HUES6 (cell line): Measurements from ENCODE around the gene SMARCB1.

Experiments used
- H3K27ac ChIP-seq: 2 replicates; pipeline ENCODE4 v1.7.0; 2013; ENCODE audit warnings: low read depth, mild to moderate bottlenecking, low read length, inconsistent platforms
- H3K27me3 ChIP-seq: 2 replicates; pipeline ENCODE4 v1.6.1; 2013; ENCODE audit warnings: low read length; ENCODE audit not compliant: control insufficient read depth, insufficient read depth
- H3K36me3 ChIP-seq: 2 replicates; pipeline ENCODE4 v1.6.1; 2013; ENCODE audit warnings: low read length; ENCODE audit not compliant: control insufficient read depth, insufficient read depth
- H3K4me1 ChIP-seq: 2 replicates; pipeline ENCODE4 v1.6.1; 2013; ENCODE audit warnings: low read length; ENCODE audit not compliant: control insufficient read depth, insufficient read depth
- H3K4me3 ChIP-seq: 2 replicates; pipeline ENCODE4 v1.5.1; 2013; ENCODE audit warnings: low read depth, low read length
- H3K9ac ChIP-seq: one replicate; pipeline ENCODE4 v1.6.1; 2013; ENCODE audit warnings: mild to moderate bottlenecking, low read length
- H3K9me3 ChIP-seq: 2 replicates; pipeline ENCODE4 v1.6.1; 2013; ENCODE audit warnings: low read depth, low read length; ENCODE audit not compliant: control insufficient read depth, insufficient read depth

SMARCB1 gene

GRCh38 chr22:23841292-23841691 lies 54.5 kb downstream of the SMARCB1 start:
- Histone ChIP-seq H3K27ac (no peak overlapping the region), H3K27me3 (peaks cover 12% of the 10 kb centered on the region; the same call in 1 of the 2 replicates), H3K4me3 (no peak overlapping the region), H3K9me3 (no peaks in the 10 kb centered on the region), H3K4me1 (peaks cover 27% of the 10 kb centered on the region), H3K9ac (no peak overlapping the region), H3K36me3 (peaks cover 2% of the 10 kb centered on the region)

- H3K27ac ChIP-seq, result no peak overlapping the region
- no peak overlapping the region for H3K9ac ChIP-seq
- peaks cover 12% of the 10 kb centered on the region; the same call in 1 of the 2 replicates for H3K27me3 ChIP-seq
- H3K9me3 ChIP-seq, result no peaks in the 10 kb centered on the region
- H3K36me3 ChIP-seq, result no peaks in the 10 kb centered on the region
- no peak overlapping the region for H3K4me3 ChIP-seq
- H3K4me1 ChIP-seq, result peaks cover 33% of the 10 kb centered on the region
Measured at GRCh38 chr22:23841736-23842445, 55.1 kb downstream of the SMARCB1 start.

- Histone ChIP-seq H3K9me3 (no peaks in the 10 kb centered on the region), H3K27me3 (peaks cover 12% of the 10 kb centered on the region; the same call in 1 of the 2 replicates), H3K4me1 (peaks cover 32% of the 10 kb centered on the region), H3K4me3 (no peak overlapping the region), H3K27ac (no peak overlapping the region), H3K9ac (no peak overlapping the region), H3K36me3 (no peaks in the 10 kb centered on the region)
Measured at GRCh38 chr22:23842599-23842998, 55.8 kb downstream of the SMARCB1 start.

GRCh38 chr22:23844739-23845202 lies 58.0 kb downstream of the SMARCB1 start:
- Histone ChIP-seq H3K9me3 (no peaks in the 10 kb centered on the region), H3K27me3 (peaks cover 12% of the 10 kb centered on the region; the same call in 1 of the 2 replicates), H3K9ac (no peak overlapping the region), H3K36me3 (no peaks in the 10 kb centered on the region), H3K4me3 (no peak overlapping the region), H3K4me1 (peaks cover 42% of the 10 kb centered on the region), H3K27ac (no peak overlapping the region)

- Histone ChIP-seq H3K36me3 (no peaks in the 10 kb centered on the region), H3K4me1 (peaks cover 42% of the 10 kb centered on the region), H3K4me3 (no peak overlapping the region), H3K27ac (no peak overlapping the region), H3K9ac (no peak overlapping the region), H3K9me3 (no peaks in the 10 kb centered on the region), H3K27me3 (peaks cover 9% of the 10 kb centered on the region; the same call in 1 of the 2 replicates)
Measured at GRCh38 chr22:23845265-23846080, 58.7 kb downstream of the SMARCB1 start.

- Histone ChIP-seq H3K27me3 (peaks cover 8% of the 10 kb centered on the region; the same call in 1 of the 2 replicates), H3K27ac (no peak overlapping the region), H3K4me3 (no peak overlapping the region), H3K9me3 (no peaks in the 10 kb centered on the region), H3K4me1 (peaks cover 42% of the 10 kb centered on the region), H3K9ac (no peak overlapping the region), H3K36me3 (no peaks in the 10 kb centered on the region)
Measured at GRCh38 chr22:23846081-23846469, 59.3 kb downstream of the SMARCB1 start.

DNA sequence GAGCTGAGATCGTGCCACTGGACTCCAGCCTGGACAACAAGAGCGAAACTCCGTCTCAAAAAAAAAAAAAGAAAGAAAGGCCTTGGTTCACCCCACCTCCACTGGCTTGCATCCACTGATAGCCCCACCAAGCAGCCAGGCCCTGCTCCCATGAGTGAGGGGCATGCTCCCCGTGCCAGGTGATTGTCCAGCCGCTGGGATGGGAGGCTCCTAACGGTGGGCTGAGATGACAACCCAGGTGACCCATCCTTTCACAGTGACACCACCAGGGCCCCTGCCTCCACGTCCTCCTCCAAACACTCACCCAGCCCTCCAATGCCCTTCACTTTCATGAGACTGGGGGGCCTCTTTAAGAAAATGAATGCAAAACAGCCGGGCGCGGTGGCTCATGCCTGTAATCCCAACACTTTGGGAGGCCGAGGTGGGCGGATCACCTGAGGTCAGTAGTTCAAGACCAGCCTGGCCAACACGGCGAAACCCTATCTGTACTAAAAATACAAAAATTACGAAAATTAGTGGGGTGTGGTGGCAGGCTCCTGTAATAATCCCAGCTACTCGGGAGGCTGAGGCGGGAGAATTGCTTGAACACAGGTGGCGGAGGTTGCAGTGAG lies 60.6 kb downstream of the SMARCB1 start:
- Histone ChIP-seq H3K4me3 (no peak overlapping the region), H3K27ac (no peak overlapping the region), H3K36me3 (no peaks in the 10 kb centered on the region), H3K9me3 (no peaks in the 10 kb centered on the region), H3K27me3 (no peaks in the 10 kb centered on the region), H3K4me1 (peaks cover 42% of the 10 kb centered on the region), H3K9ac (no peak overlapping the region)

- Histone ChIP-seq H3K27me3 (no peaks in the 10 kb centered on the region), H3K9me3 (no peaks in the 10 kb centered on the region), H3K36me3 (no peaks in the 10 kb centered on the region), H3K4me1 (peaks cover 42% of the 10 kb centered on the region), H3K27ac (no peak overlapping the region), H3K4me3 (no peak overlapping the region), H3K9ac (no peak overlapping the region)
Measured at GRCh38 chr22:23847991-23848864, 61.5 kb downstream of the SMARCB1 start.

DNA sequence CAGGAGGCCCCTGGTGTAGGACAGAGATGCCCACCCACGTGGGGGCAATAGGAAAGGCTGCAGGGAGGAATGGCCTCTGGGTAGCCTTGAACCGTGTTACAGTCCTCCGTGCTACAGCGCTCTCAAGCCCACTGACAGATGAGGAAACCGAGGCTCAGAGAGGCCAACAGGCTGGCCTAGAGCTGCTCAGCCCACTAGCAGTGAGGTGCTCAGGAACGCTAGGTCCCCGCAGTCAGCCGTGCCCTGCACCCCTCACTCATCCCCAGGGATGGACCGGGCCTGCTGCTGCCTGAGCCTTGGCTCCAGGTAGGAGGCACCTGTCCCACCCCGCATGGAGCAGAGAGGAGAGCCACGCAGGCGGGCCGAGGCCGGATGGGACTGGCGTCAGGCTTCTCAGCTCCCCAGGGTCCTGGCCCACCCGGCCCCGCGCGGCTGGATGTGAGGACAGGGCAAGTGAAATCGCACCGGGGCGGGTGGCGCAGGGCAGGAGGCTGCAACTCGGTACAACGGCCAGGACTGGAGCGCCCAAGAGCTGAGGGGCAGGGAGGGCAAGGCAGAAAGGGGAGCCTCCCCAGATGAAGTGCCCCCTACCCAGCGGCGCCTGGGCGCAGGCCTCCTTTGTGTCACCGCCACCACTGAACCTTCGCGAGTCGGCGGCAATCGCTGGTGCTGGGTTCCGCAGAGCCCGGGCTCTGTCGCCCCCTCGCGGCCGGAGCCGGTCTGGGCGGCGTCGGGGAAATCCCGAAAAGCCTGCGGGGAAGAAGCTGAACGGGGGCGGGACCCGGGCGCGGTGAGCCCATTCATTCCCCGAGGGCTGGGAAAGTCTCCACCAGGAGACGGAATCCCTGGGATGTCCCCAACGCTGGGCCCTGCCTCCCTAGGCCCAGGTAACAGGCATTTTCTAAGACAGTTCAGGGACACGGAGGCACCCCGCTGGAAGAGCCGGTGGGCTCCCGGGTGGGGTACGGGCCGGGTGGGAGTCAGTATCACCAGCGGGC lies 62.5 kb downstream of the SMARCB1 start:
- H3K27ac ChIP-seq, result no peak overlapping the region
- peak overlapping the region; percentile 21 for H3K9ac ChIP-seq

More for the DNA sequence above, 62.5 kb downstream of the SMARCB1 start:
- Histone ChIP-seq H3K4me3 (peak overlapping the region; percentile 30; the same call in 1 of the 2 replicates), H3K27me3 (no peaks in the 10 kb centered on the region), H3K4me1 (peaks cover 42% of the 10 kb centered on the region), H3K36me3 (no peaks in the 10 kb centered on the region), H3K9me3 (no peaks in the 10 kb centered on the region)
